NCI-H345 (cell line): ENCODE measurements around the gene PTPRN2.
"Not testable (repeated sequence)": the region's sequence is repeated elsewhere in the genome, so short reads cannot be mapped to it uniquely, and the experiment has no call there.

Experiments used
- DNase-seq: peaks from one replicate; lab custom pipeline; 2025; lab: John Stamatoyannopoulos, UW

PTPRN2 gene

GRCh38 chr7:158051776-158052175 lies 535.8 kb downstream of the PTPRN2 start:
- peak; percentile 60 for DNase-seq

GRCh38 chr7:158050978-158051651 lies 536.5 kb downstream of the PTPRN2 start:
- no peak for DNase-seq

- DNase-seq = no peak
These were observed 537.1 kb downstream of the PTPRN2 start for GRCh38 chr7:158050441-158050977.

- DNase-seq = no peak
These were observed 538.4 kb downstream of the PTPRN2 start for GRCh38 chr7:158049271-158049670.

- no peak for DNase-seq
These were observed 539.1 kb downstream of the PTPRN2 start for GRCh38 chr7:158048569-158048968.

- no peak for DNase-seq
These were observed 540.1 kb downstream of the PTPRN2 start for GRCh38 chr7:158047391-158048059.

GRCh38 chr7:158046246-158046645 lies 541.4 kb downstream of the PTPRN2 start:
- DNase-seq = not testable (repeated sequence)

GRCh38 chr7:158044482-158044823 lies 543.2 kb downstream of the PTPRN2 start:
- no peak for DNase-seq

GRCh38 chr7:158043551-158044481 lies 543.8 kb downstream of the PTPRN2 start:
- DNase-seq = no peak

GRCh38 chr7:158042156-158042880 lies 545.3 kb downstream of the PTPRN2 start:
- DNase-seq = no peak

- no peak for DNase-seq
These were observed 547.4 kb downstream of the PTPRN2 start for GRCh38 chr7:158040199-158040598.

GRCh38 chr7:158039270-158039669 lies 548.4 kb downstream of the PTPRN2 start:
- DNase-seq = no peak

GRCh38 chr7:158037211-158037610 lies 550.4 kb downstream of the PTPRN2 start:
- DNase-seq = no peak

- no peak for DNase-seq
These were observed 552.3 kb downstream of the PTPRN2 start for GRCh38 chr7:158035343-158035742.

- no peak for DNase-seq
These were observed 553.1 kb downstream of the PTPRN2 start for GRCh38 chr7:158034571-158034970.

GRCh38 chr7:158033925-158034324 lies 553.7 kb downstream of the PTPRN2 start:
- not testable (repeated sequence) for DNase-seq

GRCh38 chr7:158033196-158033595 lies 554.4 kb downstream of the PTPRN2 start:
- DNase-seq = no peak

GRCh38 chr7:158032561-158033115 lies 555.0 kb downstream of the PTPRN2 start:
- no peak for DNase-seq

GRCh38 chr7:158031867-158032308 lies 555.7 kb downstream of the PTPRN2 start:
- DNase-seq = no peak

- DNase-seq = no peak
These were observed 557.1 kb downstream of the PTPRN2 start for GRCh38 chr7:158030566-158030965.

GRCh38 chr7:158030071-158030470 lies 557.6 kb downstream of the PTPRN2 start:
- no peak for DNase-seq
